NCI-H187 (cell line): Measurements from ENCODE around the gene DCHS1.

Experiments
- DNase-seq, 2 experiments: peaks; one replicate each; lab custom pipeline; 2025; lab: John Stamatoyannopoulos, UW

DCHS1 gene

DNA sequence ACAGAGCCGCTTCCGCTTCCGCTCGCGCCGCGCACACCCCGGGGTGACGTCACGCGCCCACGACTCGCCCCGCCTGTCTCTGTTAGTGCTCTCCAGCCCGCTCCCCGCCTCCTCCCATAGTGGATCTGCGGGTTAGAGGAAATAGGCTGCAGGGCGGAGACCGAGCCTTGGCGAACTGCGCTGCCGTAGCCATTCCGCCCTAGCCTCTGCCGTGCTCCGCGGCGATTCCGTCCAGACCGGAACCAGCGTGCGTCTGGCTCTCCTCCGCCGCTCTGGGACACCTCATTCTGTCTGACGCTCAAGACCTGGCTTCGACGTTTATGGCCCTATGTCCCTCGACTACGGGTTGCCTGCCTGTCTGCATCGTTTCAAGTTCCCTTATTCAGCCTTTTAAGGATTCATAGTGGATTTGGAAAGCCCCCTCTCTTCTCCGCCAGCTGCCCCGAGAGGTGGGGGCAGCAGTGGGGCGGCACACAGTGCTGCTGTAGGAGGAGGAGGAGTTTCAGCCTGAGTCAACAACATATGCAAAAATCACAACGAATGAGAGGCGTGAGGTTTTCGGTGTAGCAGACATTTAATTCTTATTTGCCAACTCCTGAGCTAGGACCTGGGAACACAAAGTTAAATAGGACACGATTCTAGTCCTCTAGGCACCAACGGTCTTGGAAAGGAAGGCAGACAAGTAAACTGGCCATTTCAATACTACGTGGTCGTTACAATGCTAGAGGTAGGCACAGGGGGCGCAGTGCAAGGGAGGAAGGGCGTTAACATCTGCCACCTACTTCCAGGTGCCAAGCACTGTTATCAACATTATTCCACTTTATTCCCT is 43.2 kb downstream of the DCHS1 start, which contains the start of gene TAF10:
Gene TAF10 (minus strand): TSS at position 4 of the 829 bp plus-strand sequence. CDS start 27 bp downstream, outside the sequence.
- DNase-seq = peak; percentile 76 to 95

- DNase-seq = no peak
These were observed 43.7 kb downstream of the DCHS1 start for GRCh38 chr11:6611963-6612212.

DNA sequence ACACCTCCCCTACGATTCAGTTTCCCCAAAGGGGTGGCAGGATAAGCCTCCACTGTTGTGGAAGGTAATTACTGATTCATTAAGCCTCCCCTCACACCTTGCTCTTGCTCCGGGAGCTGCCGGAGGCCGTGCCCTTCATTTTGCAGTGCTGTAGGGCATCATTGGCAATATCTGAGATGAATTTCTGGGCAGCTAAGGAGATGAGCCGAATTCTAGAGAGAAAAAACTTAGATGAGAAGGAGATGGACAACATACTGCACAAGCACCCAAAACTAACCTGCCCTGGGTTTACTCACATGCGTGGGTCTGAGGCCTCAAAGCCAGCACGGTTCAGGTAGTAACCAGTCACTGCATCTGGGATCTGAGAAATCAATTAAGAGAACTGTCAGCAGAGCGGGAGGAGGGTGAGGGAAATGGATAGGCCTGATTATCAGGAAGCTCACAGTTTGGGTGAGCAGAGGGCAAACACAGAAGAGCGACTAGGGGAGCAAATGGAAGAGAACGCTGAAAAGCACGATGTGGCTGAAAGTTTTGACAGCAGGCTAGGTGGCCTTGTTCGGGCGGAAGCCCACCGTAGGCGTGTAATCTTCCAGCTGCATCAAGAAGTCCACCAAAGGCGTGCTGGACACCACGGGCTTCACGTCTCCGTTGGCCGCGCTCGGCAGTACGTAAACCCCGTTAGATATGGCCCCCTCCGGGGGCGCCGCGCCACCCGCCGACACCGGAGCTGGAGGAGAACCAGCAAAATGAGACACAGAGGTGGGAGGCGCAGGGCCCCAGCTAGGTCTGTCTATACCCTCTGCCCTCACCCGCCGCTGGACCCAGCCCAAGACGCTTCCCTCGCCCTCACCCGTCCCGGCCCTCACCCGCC is 44.3 kb downstream of the DCHS1 start:
- no peak for DNase-seq

- DNase-seq = no peak
These were observed 45.0 kb downstream of the DCHS1 start for GRCh38 chr11:6610591-6610990.

DNA sequence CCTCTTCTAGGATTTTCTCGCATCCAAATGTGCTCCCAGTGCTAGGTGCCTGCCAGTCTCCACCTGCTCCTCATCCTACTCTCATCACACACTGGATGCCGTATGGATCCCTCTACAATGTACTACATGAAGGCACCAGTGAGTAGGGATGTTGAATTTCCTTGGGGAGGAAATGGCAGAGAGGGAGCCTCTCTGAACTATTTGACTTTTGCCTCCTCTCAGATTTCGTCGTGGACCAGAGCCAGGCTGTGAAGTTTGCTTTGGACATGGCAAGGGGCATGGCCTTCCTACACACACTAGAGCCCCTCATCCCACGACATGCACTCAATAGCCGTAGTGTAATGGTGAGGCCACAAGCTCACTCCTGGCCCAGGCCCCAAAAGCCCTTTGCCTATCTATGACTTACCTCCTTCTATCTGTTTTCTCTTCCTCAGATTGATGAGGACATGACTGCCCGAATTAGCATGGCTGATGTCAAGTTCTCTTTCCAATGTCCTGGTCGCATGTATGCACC is 46.0 kb downstream of the DCHS1 start:
- no peak for DNase-seq

DNA sequence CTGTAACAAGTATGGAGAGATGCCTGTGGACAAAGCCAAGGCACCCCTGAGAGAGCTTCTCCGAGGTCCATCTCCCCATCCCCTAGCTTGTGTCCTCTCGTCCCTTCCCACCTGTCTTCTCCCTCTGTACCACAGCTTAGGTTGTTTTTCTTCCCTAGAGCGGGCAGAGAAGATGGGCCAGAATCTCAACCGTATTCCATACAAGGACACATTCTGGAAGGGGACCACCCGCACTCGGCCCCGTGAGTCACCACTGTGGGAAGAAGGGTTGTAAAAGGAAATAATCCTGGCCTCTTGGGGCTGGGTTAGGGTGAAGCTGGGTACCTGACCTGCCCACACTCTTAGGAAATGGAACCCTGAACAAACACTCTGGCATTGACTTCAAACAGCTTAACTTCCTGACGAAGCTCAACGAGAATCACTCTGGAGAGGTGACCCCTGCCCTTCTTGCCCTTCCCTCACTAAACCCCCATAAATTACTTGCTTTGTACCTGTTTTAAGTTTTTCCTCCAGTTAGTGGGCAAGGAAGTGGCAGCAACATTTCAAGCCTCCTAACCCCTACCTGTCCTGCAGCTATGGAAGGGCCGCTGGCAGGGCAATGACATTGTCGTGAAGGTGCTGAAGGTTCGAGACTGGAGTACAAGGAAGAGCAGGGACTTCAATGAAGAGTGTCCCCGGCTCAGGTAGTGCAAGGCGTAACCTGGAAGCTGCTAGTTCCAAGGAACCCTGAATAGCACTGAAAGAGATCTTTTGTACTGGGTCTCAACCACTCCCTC is 46.7 kb downstream of the DCHS1 start:
- DNase-seq = no peak

- no peak for DNase-seq
These were observed 47.6 kb downstream of the DCHS1 start for GRCh38 chr11:6608011-6608410.

DNA sequence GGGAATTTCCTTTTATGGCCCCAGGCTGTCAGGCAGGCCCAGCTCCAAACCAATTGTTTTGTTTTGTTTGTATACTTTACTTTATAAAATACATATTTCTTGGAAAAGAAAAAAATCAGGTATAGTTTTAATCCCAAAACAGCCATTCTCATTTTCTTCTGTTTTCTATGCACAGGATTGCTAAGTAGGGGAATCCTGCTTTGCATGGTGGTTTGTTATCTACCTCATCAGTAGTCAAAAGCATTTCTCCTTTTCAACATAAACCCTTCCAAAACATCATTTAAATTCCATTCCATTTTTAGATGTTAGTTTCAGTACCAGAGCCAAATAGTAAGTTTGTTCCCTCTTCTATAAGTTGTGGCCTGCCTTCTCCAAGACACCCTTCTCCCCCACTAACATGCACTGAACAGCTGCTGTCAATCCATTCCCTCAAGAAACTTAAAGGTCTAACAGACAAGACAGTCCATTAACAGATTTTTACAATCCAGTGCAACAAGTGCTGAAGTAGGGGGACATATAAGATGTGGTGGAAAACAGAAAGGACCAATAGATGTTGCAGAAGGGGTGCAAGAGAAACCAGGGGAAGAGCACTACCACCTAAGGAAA is 48.3 kb downstream of the DCHS1 start:
- DNase-seq = no peak

GRCh38 chr11:6606471-6607189 is 49.0 kb downstream of the DCHS1 start:
- no peak for DNase-seq

DNA sequence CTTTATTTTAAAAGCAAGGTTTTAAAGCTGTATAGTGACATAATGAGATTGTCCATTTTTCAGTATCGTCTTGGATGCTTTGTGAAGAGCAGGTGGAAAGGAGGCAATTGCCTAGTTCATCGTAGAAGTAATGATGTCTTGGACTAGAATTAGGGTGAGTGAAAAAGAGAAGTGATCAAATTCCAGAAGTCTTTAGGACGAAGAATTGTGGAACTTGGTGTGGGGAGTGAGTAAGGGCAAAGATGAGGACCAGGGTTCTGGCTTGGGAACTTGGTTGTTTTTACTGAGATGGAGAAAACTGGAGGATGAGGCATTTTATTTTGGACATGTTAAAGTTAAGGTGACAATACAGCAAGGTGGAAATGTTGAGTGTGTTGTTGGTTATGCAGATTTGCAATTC is 50.8 kb downstream of the DCHS1 start:
- no peak for DNase-seq

DNA sequence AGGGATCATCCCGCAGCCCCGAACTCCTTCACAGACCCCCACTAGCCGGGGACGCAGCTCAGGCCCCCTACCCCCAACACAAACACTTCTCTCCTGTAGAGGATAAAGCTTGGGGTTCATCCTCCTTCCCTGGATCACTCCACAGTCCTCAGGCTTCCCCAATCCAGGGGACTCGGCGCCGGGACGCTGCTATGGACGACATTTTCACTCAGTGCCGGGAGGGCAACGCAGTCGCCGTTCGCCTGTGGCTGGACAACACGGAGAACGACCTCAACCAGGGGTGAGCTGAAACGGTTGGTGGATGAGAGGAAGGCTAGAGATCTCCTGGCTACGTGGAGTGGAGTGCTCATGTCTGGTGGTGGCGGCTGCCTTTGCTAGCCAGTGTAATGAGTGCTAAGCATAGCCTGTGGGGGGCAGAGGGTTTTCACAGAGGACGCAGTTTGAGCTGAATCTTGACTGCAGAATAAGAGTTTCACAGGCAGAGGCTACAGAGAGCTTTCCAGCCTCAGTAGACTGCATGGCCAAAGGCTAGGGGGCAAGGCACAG is 51.5 kb downstream of the DCHS1 start:
- DNase-seq = no peak

DNA sequence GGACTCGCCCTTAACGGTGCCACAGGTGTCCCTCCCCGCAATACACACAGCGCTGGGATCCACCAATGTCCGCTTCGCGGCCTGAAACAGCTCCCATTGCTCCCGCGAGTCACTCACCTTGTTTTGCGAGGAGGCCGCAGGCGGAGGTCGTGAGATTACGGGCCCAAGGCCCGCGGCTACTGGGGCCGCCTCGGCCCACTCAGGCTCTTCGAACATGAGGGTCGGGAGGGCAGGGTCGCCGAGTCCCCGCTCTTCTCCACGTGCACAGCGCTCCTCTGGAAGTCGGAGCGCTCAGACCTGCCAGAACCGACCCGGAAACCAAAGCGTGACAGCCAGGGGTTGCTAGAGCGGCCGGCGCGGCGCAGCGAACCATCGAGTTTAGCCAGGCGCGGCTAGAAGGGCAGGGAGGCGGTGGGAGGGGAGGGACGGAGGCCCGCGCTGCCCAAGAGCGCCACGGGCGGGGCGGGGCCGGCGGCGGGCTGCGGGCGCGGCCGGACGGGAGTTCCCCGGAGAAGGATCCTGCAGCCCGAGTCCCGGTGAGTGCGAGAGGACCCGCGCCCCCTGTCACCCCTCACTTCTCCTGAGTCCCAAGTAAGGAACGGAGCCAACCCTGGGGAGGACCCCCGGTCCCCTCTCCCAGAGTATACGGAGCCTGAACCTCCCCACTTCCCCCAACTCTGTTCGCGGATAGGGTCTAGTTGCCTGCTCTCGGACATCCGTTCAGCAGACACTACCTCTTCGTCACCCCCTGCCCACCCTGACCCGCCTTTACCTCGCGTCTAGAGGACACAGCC is 52.1 kb downstream of the DCHS1 start, which contains the start of the genes ILK and RRP8:
Gene ILK (plus strand): TSS at position 488 of the 794 bp plus-strand sequence. CDS start 498 bp downstream, outside the sequence.
Gene RRP8 (minus strand): TSS at position 330 of the 794 bp plus-strand sequence. CDS start 114 bp downstream, at position 216.
- DNase-seq = peak; percentile 81 to 85

DNA sequence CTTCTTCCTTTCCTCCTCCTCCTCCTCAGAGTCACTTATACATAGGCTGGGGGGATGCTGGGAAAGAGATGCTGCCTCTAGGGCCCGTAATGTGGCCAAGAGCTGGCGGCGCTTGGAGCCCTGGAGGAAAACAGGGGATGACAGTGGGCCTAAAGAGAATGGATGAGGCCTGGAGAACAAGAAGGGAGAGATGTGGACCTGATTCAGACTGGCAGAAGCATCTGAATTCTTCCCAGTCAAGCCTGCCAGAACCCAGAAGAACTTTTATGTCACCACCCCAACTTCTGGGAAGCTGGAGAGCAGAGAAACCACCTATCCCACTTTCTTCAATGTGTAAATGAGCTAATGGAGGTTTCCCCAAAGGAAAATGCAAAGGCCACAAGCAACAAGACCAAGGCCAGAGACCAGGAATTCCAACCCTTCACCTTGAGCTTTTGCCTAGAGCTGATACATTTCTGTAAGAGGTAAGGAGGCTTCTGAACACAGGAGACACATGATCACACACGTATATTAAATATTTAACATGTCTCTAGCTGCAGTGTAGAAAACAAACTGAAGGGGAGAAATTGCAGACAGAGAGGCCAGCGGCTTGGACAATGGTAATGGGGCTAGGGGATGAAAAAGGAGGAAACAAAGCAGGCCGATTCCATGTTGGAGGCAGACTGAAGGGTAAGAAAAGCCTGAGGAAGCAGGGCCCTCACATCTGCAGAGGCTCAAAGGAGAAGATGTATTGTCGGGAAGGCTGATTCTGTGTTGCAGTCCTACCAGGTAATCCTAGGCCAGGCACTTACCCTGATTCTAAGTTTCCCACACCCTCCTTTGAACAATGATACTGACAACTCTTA is 53.3 kb downstream of the DCHS1 start:
- DNase-seq = no peak

GRCh38 chr11:6601041-6601461 is 54.6 kb downstream of the DCHS1 start:
- DNase-seq = no peak

DNA sequence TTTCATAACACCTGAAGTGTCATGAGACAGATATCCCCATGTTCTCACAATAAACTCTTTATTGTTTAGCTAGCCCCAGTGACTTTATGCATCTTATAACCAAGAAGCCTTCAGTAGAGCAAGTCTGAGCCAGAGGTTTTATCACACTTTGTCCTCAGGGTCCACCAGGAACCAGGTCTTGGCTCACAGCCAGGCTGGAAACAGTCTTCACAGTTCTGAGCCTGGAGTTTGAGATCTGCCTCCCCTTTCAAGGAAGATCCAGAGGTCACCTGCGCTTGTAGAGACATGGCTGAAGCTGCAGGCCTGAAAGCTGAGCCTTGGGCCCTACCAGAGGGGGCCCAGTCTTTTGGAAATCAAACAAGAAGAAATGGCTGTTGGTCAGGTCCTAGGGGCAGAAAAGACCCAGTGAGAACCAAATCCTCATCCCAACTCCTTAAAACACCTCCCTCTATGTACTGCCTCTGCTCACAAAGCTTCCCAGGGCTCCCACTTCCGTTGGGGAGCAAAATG is 55.7 kb downstream of the DCHS1 start:
- DNase-seq = no peak

DNA sequence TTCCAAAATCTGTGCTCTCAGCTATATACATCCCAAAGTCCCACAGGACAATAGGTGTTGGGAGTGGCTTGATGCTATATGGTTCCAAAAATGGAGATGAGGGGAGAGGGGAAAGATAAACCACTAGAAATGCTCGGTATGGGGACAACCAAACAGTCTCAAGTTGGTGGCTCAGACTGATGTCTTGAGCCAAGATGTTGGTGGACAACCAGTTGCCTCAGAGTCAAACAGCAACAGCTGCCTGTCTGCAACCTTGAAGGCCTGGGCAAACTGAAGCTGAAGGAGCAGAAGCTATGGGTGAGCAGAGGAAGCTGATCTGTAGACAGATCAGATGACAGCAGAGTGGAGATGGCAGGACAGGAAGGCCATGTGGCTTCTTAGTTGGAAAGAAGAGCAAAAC is 56.2 kb downstream of the DCHS1 start:
- no peak for DNase-seq

DNA sequence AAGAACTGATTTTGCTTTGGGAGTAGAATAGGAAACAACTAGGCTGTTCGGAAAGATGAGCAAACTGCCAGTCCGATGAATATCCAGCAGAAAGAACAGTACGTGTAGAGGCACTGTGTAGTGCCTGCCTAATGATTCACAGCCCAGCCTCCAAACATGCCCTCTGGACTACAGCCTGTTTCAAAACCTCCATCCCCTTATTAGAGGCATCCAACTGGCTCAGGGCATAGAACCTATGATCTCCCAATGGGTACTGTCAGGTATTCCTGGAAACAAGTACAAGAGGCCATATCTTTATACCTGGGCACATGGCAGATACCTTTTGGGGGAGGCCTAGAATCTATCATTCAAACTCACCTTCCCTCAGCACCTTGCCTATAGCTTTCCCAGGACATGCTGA is 57.1 kb downstream of the DCHS1 start:
- no peak for DNase-seq

DNA sequence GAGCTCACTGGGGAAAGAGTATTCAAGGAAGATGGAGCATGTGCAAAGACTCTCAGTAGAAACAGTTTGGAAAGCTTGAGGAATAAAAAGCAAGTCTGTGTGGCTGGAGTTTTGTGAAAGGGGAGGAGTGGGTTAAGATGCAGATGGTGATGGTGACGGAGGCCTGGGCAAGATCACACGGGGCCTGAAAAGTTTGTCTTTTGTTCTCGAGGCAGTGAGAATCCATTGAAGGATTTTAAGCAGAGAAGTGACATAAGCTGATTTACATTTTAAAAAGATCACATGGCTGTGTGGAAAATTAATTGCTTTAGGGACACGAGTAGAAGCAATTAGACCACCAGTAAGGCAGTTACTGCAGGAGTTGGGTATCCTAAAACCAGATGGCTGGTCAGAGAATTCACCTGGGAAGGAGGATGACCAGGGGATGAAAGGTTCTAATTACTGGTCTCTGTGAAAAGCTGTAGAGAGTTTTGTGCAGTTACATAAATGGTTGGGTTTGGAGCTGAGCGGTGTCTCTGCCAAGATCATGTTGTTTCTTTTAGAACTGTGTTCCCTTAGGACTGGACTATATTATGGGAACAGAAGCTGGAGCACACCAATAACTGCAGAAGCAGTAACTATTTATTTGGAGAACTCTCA is 59.3 kb downstream of the DCHS1 start:
- DNase-seq = no peak
